Vagina (tissue), 2 donors: Measurements from ENCODE around the gene PRKAR1B.
"Not testable (repeated sequence)": the region's sequence is repeated elsewhere in the genome, so short reads cannot be mapped to it uniquely, and the experiment has no call there.

Experiments used
- CTCF ChIP-seq, 3 experiments: fragments of 450-650 bp in 2 of 3; fragments of 200-600 bp in 1 of 3; sonication (generic) in 1 of 3; IDR thresholded peaks; one replicate each; pipeline ENCODE4 v1.5.1; 2017 to 2019; ENCODE audit warnings: antibody characterized with exemption in 3 of 3, mild to moderate bottlenecking in 2 of 3, moderate library complexity in 2 of 3
- POLR2A ChIP-seq, 2 donors: fragments of 450-650 bp; IDR thresholded peaks; one replicate each; pipeline ENCODE4 v1.6.1; 2017; ENCODE audit warnings: antibody characterized with exemption in 2 of 2, mild to moderate bottlenecking in 2 of 2, moderate library complexity in 2 of 2
- POLR2AphosphoS5 ChIP-seq, 2 donors: sonication (generic); formaldehyde crosslinking; IDR thresholded peaks; one replicate each; pipeline ENCODE4 v1.9.0; 2017; ENCODE audit warnings: antibody characterized with exemption in 2 of 2, mild to moderate bottlenecking in 2 of 2, low read depth in 1 of 2; ENCODE audit not compliant: insufficient read depth in 1 of 2

- not testable (repeated sequence) for TF ChIP-seq POLR2AphosphoS5 (IDR thresholded peaks at IDR 0.05; ENCODE audit: insufficient read depth in 1 of 2, low read depth in 1 of 2); CTCF (IDR thresholded peaks at IDR 0.05); POLR2A (IDR thresholded peaks at IDR 0.05)
These were observed 70.1 kb downstream of the PRKAR1B start for GRCh38 chr7:657010-657409.
